ENCODE data around the gene PHOX2B. TPM values are rescaled to one million over a fixed set of nuclear protein-coding genes. Genes with fewer than 3 reads are reported as not detected.

PHOX2B gene
- total and polyA plus RNA-seq, 2 of the 13 experiments (the other 11 are each of a cell fraction or from before 2014, with no cell fraction given), result not detected

DNA sequence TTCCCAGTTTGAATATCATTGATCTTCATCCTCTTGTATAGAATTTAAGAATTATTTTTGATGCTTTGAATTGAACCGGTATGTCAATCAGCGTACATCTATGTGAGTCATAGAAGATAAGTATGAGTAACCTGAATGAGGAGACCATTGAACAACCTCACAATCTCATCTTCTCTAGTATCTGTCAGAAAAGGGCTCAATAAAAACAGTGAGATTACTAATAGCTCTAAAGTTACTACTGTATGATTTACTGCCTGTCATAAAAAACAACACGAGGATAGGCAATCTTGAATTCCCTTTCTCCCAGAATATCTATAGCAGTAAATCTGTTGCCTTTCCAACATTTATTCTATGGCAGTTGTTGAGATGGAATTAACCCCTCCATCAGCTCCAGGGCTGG is 36.1 kb downstream of the PHOX2B start:
- DNase-seq (ENCODE audit: low spot score) (no peak), ATAC-seq (no peak), FAIRE-seq (no peak)
- no peaks in the 10 kb centered on the region for H3K36me3 ChIP-seq (replicated peaks in 1 of 2; ENCODE audit: control insufficient read depth in 1 of 2, insufficient read depth in 2 of 2, low read length in 2 of 2)
- H4K20me1 ChIP-seq (ENCODE audit: insufficient read depth, low read length), result no peaks in the 10 kb centered on the region
- intact Hi-C loops (cut with micrococcal nuclease; ENCODE audit: unreplicated experiment), result no loop called here
- CTCF ChIA-PET (ENCODE audit: low intra/inter-chr PET ratio, low total read pairs), result no interaction called here
- POLR2A ChIA-PET, result no interaction called here
- no peaks in the 10 kb centered on the region for H3K79me2 ChIP-seq (ENCODE audit: insufficient read depth, low read length)
- BruUV-seq (replicated peaks), result no TSS peak
- H3K4me1 ChIP-seq (ENCODE audit: insufficient read depth, low read length), result no peaks in the 10 kb centered on the region
- no peak overlapping the region for H3K9ac ChIP-seq (ENCODE audit: insufficient read depth, low read depth, low read length)
- no peak overlapping the region for H3K4me3 ChIP-seq (replicated peaks in 1 of 3; ENCODE audit: insufficient read depth in 1 of 3, low read depth in 2 of 3, low read length in 3 of 3)
- H3K27ac ChIP-seq (ENCODE audit: extremely low read length, insufficient read depth, low read length), result no peak overlapping the region
- H3K4me2 ChIP-seq (ENCODE audit: low read depth, low read length), result no peak overlapping the region
- no peaks in the 10 kb centered on the region for H3K27me3 ChIP-seq (ENCODE audit: control insufficient read depth in 1 of 2, insufficient read depth in 2 of 2, low read length in 2 of 2)
- H3K9me3 ChIP-seq (ENCODE audit: low read length), result no peaks in the 10 kb centered on the region
- in situ Hi-C loops (cut with HindIII; ENCODE audit: extremely low pct_ligation_motif_present, low pct_unique_long_range_greater_than_20kb), result no loop called here
- no peak overlapping the region for H2AFZ ChIP-seq (ENCODE audit: low read length)
- 64% methylated on average over 3 of the region's 3 CpGs for WGBS (ENCODE audit: low lambda C conversion rate)
- TF ChIP-seq TBX3 (IDR thresholded peaks at IDR 0.05; ENCODE audit: borderline replicate concordance) (no peak), KDM5B (CRISPR knock-in tag; IDR thresholded peaks at IDR 0.05; ENCODE audit: borderline replicate concordance) (no peak), CSRNP1 (CRISPR knock-in tag; IDR thresholded peaks at IDR 0.05) (no peak), ATF3 (CRISPR knock-in tag; IDR thresholded peaks at IDR 0.05) (no peak), SALL2 (CRISPR knock-in tag; IDR thresholded peaks at IDR 0.05) (no peak), ZBTB20 (CRISPR knock-in tag; IDR thresholded peaks at IDR 0.05; ENCODE audit: borderline replicate concordance, low read depth) (no peak), ZNF790 (CRISPR knock-in tag; IDR thresholded peaks at IDR 0.05; ENCODE audit: borderline replicate concordance) (no peak), ZNF382 (CRISPR knock-in tag; IDR thresholded peaks at IDR 0.05; ENCODE audit: borderline replicate concordance) (no peak), ZZZ3 (CRISPR knock-in tag; IDR thresholded peaks at IDR 0.05; ENCODE audit: borderline replicate concordance) (no peak), NR2F1 (CRISPR knock-in tag; IDR thresholded peaks at IDR 0.05) (no peak), KDM6A (CRISPR knock-in tag; IDR thresholded peaks at IDR 0.05; ENCODE audit: low read depth) (no peak), ARNT (IDR thresholded peaks at IDR 0.05) (no peak), ZFP62 (CRISPR knock-in tag; IDR thresholded peaks at IDR 0.05) (no peak), ZNF256 (CRISPR knock-in tag; conservative IDR thresholded peaks at IDR 0.05) (no peak), NFE2L1 (CRISPR knock-in tag; IDR thresholded peaks at IDR 0.05; ENCODE audit: borderline replicate concordance) (no peak)
- TF ChIP-seq, protein P1, sequence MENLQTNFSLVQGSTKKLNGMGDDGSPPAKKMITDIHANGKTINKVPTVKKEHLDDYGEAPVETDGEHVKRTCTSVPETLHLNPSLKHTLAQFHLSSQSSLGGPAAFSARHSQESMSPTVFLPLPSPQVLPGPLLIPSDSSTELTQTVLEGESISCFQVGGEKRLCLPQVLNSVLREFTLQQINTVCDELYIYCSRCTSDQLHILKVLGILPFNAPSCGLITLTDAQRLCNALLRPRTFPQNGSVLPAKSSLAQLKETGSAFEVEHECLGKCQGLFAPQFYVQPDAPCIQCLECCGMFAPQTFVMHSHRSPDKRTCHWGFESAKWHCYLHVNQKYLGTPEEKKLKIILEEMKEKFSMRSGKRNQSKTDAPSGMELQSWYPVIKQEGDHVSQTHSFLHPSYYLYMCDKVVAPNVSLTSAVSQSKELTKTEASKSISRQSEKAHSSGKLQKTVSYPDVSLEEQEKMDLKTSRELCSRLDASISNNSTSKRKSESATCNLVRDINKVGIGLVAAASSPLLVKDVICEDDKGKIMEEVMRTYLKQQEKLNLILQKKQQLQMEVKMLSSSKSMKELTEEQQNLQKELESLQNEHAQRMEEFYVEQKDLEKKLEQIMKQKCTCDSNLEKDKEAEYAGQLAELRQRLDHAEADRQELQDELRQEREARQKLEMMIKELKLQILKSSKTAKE (CRISPR knock-in tag; IDR thresholded peaks at IDR 0.05; ENCODE audit: borderline replicate concordance), result no peak
- TF ChIP-seq, protein P2, sequence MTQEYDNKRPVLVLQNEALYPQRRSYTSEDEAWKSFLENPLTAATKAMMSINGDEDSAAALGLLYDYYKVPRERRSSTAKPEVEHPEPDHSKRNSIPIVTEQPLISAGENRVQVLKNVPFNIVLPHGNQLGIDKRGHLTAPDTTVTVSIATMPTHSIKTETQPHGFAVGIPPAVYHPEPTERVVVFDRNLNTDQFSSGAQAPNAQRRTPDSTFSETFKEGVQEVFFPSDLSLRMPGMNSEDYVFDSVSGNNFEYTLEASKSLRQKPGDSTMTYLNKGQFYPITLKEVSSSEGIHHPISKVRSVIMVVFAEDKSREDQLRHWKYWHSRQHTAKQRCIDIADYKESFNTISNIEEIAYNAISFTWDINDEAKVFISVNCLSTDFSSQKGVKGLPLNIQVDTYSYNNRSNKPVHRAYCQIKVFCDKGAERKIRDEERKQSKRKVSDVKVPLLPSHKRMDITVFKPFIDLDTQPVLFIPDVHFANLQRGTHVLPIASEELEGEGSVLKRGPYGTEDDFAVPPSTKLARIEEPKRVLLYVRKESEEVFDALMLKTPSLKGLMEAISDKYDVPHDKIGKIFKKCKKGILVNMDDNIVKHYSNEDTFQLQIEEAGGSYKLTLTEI (CRISPR knock-in tag; conservative IDR thresholded peaks at IDR 0.05), result no peak
- TF ChIP-seq, protein P3, sequence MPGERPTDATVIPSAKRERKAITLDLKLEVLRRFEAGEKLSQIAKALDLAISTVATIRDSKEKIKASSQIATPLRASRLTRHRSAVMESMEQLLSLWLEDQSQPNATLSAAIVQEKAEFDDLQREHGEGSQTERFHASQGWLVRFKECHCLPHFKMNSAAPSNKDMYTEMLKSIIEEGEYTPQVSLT (CRISPR knock-in tag; IDR thresholded peaks at IDR 0.05; ENCODE audit: borderline replicate concordance, low read depth), result no peak

Measured in HepG2 (cell line).